Activated CD4-positive, alpha-beta T cell treated with anti-CD3 and anti-CD28 coated beads for 36 hours (primary cell): ENCODE measurements around the gene PCLO. TPM values are rescaled to one million over a fixed set of nuclear protein-coding genes. Genes with fewer than 3 reads are reported as not detected.

Experiments used
- ATAC-seq: fragments of 200-7000 bp; cut with Tn5 transposase; one replicate; pipeline ENCODE4 v1.10.0; 2021; ENCODE audit warnings: mild to moderate bottlenecking, moderate library complexity
- CTCF ChIA-PET: fragments of 350-600 bp; sonication (Branson Sonifier 250); formaldehyde crosslinking; loops from one replicate; lab custom pipeline; 2021; ENCODE audit warnings: antibody characterized with exemption; lab: Charles Lee
- POLR2A ChIA-PET: fragments of 350-600 bp; sonication (Branson Sonifier 250); formaldehyde crosslinking; loops from one replicate; lab custom pipeline; 2021; ENCODE audit warnings: antibody characterized with exemption, inconsistent platforms; lab: Charles Lee
- DNase-seq: peaks from one replicate; pipeline ENCODE4 v3.0.0-alpha.2; 2020
- H3K27ac Mint-ChIP-seq: one replicate; pipeline ENCODE4 v1.8.0; 2021; ENCODE audit warnings: mixed read lengths
- H3K27me3 Mint-ChIP-seq: one replicate; pipeline ENCODE4 v1.8.0; 2021; ENCODE audit warnings: mixed read lengths
- H3K36me3 Mint-ChIP-seq: one replicate; pipeline ENCODE4 v1.8.0; 2021; ENCODE audit warnings: low read depth, mixed read lengths
- H3K4me1 Mint-ChIP-seq: one replicate; pipeline ENCODE4 v1.8.0; 2021; ENCODE audit warnings: mixed read lengths
- H3K4me3 Mint-ChIP-seq: one replicate; pipeline ENCODE4 v1.8.0; 2021; ENCODE audit warnings: mild to moderate bottlenecking, moderate library complexity, mixed read lengths
- H3K9me3 Mint-ChIP-seq: one replicate; pipeline ENCODE4 v1.8.0; 2021; ENCODE audit warnings: low read depth, mixed read lengths
- intact Hi-C, 2 experiments: fragments of 100-400 bp; cut with DNase I in 1 of 2; cut with micrococcal nuclease in 1 of 2; formaldehyde crosslinking; loops; one replicate each; pipeline versions ENCODE4 v1.14.2 to v1.15.1; 2022 to 2024; cut with DNase I, micrococcal nuclease
- total RNA-seq, 2 experiments: library from RNA; stranded (reverse); gene quantifications; one replicate each; pipeline ENCODE4 v1.2.3, GENCODE V29; 2021

PCLO gene
- total RNA-seq, 2 experiments from 2014 or later: under 0.01 TPM; not detected in 1

- intact Hi-C loops: no loop called here
- Mint-ChIP-seq H3K4me1 (no peaks in the 10 kb centered on the region), H3K9me3 (peaks cover 10% of the 10 kb centered on the region), H3K27ac (no peak overlapping the region), H3K27me3 (no peaks in the 10 kb centered on the region), H3K36me3 (no peaks in the 10 kb centered on the region), H3K4me3 (no peak overlapping the region)
- POLR2A ChIA-PET: no interaction called here
- CTCF ChIA-PET: interaction anchor here (0.7 kb wide), 1 partner anchor 643 kb away, joined by 3 read pairs; no protein-coding TSS in a partner anchor
- ATAC-seq: no peak
- no peak for DNase-seq
These were observed 164.2 kb downstream of the PCLO start for GRCh38 chr7:82998436-82998835.

GRCh38 chr7:82985144-82985802 is 177.4 kb downstream of the PCLO start:
- H3K27ac Mint-ChIP-seq: no peak overlapping the region
- H3K9me3 Mint-ChIP-seq: no peaks in the 10 kb centered on the region
- no peak overlapping the region for H3K4me3 Mint-ChIP-seq
- no peaks in the 10 kb centered on the region for H3K4me1 Mint-ChIP-seq
- no peaks in the 10 kb centered on the region for H3K36me3 Mint-ChIP-seq
- no peaks in the 10 kb centered on the region for H3K27me3 Mint-ChIP-seq
- POLR2A ChIA-PET: no interaction called here
- ATAC-seq: no peak
- no peak for DNase-seq
- intact Hi-C loops: loop anchor here in 1 of 2 experiments (5.0 kb wide), 1 partner anchor 48 kb away; no protein-coding TSS in a partner anchor
- CTCF ChIA-PET: no interaction called here

- Mint-ChIP-seq H3K27me3 (no peaks in the 10 kb centered on the region), H3K4me3 (no peak overlapping the region), H3K27ac (no peak overlapping the region), H3K4me1 (no peaks in the 10 kb centered on the region), H3K9me3 (no peaks in the 10 kb centered on the region), H3K36me3 (no peaks in the 10 kb centered on the region)
- DNase-seq (no peak), ATAC-seq (no peak)
- ChIA-PET POLR2A (no interaction called here), CTCF (no interaction called here)
- intact Hi-C loops: no loop called here
These were observed 182.4 kb downstream of the PCLO start for GRCh38 chr7:82980130-82980788.

DNA sequence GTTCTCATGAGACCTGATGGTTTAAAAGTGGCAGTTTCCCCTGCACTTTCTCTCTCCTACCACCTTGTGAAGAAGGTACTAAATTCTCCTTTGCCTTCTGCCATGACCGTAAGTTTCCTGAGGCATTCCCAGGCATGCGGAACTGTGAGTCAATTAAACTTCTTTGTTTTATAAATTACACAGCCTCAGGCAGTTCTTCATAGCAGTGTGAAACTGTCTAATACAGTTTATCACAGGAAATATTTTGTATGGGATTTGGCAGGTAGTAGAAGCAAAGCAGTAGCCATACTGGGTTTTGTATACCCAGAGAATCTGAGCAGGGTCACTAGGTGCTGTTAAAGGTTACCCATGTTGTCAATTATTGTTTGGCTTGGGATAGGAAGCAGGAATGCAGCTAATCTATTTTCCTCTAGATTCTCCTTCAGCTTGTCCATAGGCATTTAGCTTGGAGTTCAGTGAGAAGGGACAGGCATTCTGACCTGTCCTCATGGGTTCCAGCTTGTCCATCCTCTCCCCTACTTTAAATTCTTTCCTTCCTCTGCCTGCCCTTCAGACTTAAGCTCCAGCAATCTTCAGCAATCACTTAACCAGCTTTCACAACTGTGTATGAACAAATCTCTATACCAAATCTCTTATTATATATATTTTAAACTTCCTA is 186.7 kb downstream of the PCLO start:
- Mint-ChIP-seq H3K4me3 (no peak overlapping the region), H3K36me3 (no peaks in the 10 kb centered on the region), H3K27ac (no peak overlapping the region), H3K27me3 (no peaks in the 10 kb centered on the region), H3K9me3 (no peaks in the 10 kb centered on the region), H3K4me1 (no peaks in the 10 kb centered on the region)
- ATAC-seq (no peak), DNase-seq (no peak)
- ChIA-PET POLR2A (no interaction called here), CTCF (no interaction called here)
- intact Hi-C loops: no loop called here

DNA sequence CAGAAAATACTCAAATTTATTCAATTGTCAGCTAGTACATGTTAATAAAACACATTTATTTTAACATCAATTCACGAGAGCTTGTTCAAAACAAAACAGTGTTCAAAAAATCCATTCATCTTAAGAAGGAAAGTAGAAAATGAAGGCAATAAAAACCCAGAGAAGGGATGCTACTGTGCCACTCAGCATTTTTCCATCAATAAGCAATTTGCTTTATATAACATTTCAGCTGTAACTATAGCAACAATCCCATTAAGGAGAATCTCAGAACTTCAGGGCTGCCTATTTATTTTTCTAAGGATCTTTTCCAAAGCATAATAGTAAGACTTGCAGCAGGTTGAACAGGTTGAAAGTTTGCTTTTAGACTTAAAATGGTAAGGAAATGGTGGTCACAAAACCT is 190.5 kb downstream of the PCLO start:
- H3K27me3 Mint-ChIP-seq: no peaks in the 10 kb centered on the region
- H3K4me3 Mint-ChIP-seq: no peak overlapping the region
- intact Hi-C loops: no loop called here
- POLR2A ChIA-PET: no interaction called here
- CTCF ChIA-PET: no interaction called here
- ATAC-seq (no peak), DNase-seq (no peak)
- H3K4me1 Mint-ChIP-seq: no peaks in the 10 kb centered on the region
- H3K36me3 Mint-ChIP-seq: no peaks in the 10 kb centered on the region
- no peak overlapping the region for H3K27ac Mint-ChIP-seq
- no peaks in the 10 kb centered on the region for H3K9me3 Mint-ChIP-seq

GRCh38 chr7:82965088-82966036 is 197.3 kb downstream of the PCLO start:
- H3K4me1 Mint-ChIP-seq: no peaks in the 10 kb centered on the region
- ATAC-seq (no peak), DNase-seq (no peak)
- no peak overlapping the region for H3K27ac Mint-ChIP-seq
- ChIA-PET CTCF (no interaction called here), POLR2A (no interaction called here)
- H3K36me3 Mint-ChIP-seq: no peaks in the 10 kb centered on the region
- no peaks in the 10 kb centered on the region for H3K9me3 Mint-ChIP-seq
- H3K4me3 Mint-ChIP-seq: no peak overlapping the region
- intact Hi-C loops: no loop called here
- H3K27me3 Mint-ChIP-seq: no peaks in the 10 kb centered on the region

DNA sequence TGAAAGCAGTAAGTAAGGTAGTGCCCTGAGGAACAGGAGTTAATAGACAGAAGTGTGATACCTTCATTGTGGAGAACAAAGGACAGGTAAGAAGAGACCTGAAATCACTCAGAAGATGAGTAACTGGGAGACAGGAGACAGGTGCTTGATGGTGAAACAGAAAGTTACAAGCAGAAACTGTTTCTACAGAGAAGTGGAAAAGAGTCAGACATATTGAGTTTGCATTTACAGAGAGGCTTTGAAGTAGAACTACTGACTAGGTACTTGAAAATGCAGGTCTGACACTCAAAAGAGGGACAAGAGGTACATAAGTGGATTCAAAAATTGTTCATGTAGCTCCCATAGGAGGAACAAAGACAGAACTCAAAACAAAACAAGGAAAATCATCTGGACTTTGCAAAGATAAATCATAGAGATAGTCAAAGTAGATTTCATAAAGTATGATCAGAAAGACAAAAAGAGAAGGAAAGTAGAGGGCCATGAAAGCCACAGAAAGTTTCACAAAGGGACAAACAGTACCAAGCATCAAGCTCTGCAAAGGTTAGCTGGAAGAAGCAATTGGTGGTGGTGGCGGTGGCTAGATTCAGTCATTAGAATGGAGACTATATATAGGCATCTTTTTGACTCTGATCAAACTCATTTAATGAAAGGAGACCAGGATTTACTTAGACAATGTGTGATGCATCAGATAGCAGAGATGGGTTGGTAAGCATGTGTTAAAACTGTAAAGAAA is 198.4 kb downstream of the PCLO start:
- no peaks in the 10 kb centered on the region for H3K36me3 Mint-ChIP-seq
- no peaks in the 10 kb centered on the region for H3K27me3 Mint-ChIP-seq
- no peak for ATAC-seq
- H3K27ac Mint-ChIP-seq: no peak overlapping the region
- H3K4me3 Mint-ChIP-seq: no peak overlapping the region
- CTCF ChIA-PET: no interaction called here
- no peak for DNase-seq
- H3K4me1 Mint-ChIP-seq: no peaks in the 10 kb centered on the region
- POLR2A ChIA-PET: no interaction called here
- intact Hi-C loops: no loop called here
- H3K9me3 Mint-ChIP-seq: no peaks in the 10 kb centered on the region

GRCh38 chr7:82961240-82961639 is 201.4 kb downstream of the PCLO start:
- peaks cover 3% of the 10 kb centered on the region for H3K9me3 Mint-ChIP-seq
- intact Hi-C loops: no loop called here
- no peak overlapping the region for H3K4me3 Mint-ChIP-seq
- H3K36me3 Mint-ChIP-seq: no peaks in the 10 kb centered on the region
- H3K27me3 Mint-ChIP-seq: no peaks in the 10 kb centered on the region
- H3K4me1 Mint-ChIP-seq: no peaks in the 10 kb centered on the region
- DNase-seq: no peak
- POLR2A ChIA-PET: no interaction called here
- CTCF ChIA-PET: interaction anchor here (0.7 kb wide), 1 partner anchor 426 kb away, joined by 3 read pairs; no protein-coding TSS in a partner anchor
- H3K27ac Mint-ChIP-seq: no peak overlapping the region
- ATAC-seq: no peak

GRCh38 chr7:82959528-82959927 is 203.2 kb downstream of the PCLO start:
- POLR2A ChIA-PET: no interaction called here
- Mint-ChIP-seq H3K27ac (no peak overlapping the region), H3K27me3 (no peaks in the 10 kb centered on the region), H3K4me3 (no peak overlapping the region), H3K4me1 (no peaks in the 10 kb centered on the region), H3K9me3 (peaks cover 3% of the 10 kb centered on the region), H3K36me3 (no peaks in the 10 kb centered on the region)
- intact Hi-C loops: no loop called here
- no peak for ATAC-seq
- CTCF ChIA-PET: no interaction called here
- DNase-seq: no peak

DNA sequence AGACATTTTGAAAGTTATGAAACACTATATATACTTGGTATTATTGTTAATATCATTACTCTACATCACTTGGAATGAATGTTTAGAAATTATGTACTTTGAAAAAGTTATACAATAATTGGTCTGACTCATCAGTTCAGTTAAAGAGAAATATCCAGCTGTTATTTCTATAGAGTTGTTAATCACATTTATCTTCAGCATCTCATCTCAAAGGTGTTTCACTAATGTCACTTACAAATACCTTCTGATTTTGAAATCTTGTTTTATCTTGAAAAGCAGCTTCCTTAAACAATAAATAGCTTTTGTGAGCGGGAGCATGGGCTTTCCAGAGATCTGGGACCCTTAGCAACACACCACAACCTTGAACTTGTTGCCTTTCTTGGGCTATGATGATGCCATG is 205.2 kb downstream of the PCLO start:
- intact Hi-C loops: no loop called here
- Mint-ChIP-seq H3K36me3 (no peaks in the 10 kb centered on the region), H3K4me1 (no peaks in the 10 kb centered on the region)

More for the DNA sequence above, 205.2 kb downstream of the PCLO start:
- DNase-seq: no peak
- ATAC-seq: no peak
- Mint-ChIP-seq H3K27ac (no peak overlapping the region), H3K9me3 (peaks cover 7% of the 10 kb centered on the region), H3K27me3 (no peaks in the 10 kb centered on the region), H3K4me3 (no peak overlapping the region)
- ChIA-PET POLR2A (no interaction called here), CTCF (no interaction called here)
